ENCODE results near the gene SLC18A3.

SLC18A3 gene

GRCh38 chr10:49594594-49594993 lies 15.5 kb upstream of the SLC18A3 start:
- Histone ChIP-seq H3K9me3 (ENCODE audit: low read length) (no peaks in the 10 kb centered on the region), H3K79me2 (ENCODE audit: insufficient read depth, low read length) (no peaks in the 10 kb centered on the region), H3K4me3 (ENCODE audit: low read depth, low read length, poor library complexity, severe bottlenecking) (no peak overlapping the region), H3K4me2 (ENCODE audit: low read length) (no peak overlapping the region), H3K27ac (ENCODE audit: low read depth, low read length, poor library complexity, severe bottlenecking) (no peak overlapping the region), H3K9me2 (ENCODE audit: low read depth, low read length) (no peaks in the 10 kb centered on the region), H2AFZ (ENCODE audit: low read length) (no peak overlapping the region), H4K20me1 (ENCODE audit: insufficient read depth, low read length) (no peaks in the 10 kb centered on the region), H3F3A (ENCODE audit: insufficient read depth, low read length) (no peaks in the 10 kb centered on the region), H3K9ac (ENCODE audit: low read length) (no peak overlapping the region), H3K4me1 (ENCODE audit: insufficient read depth, low read length, severe bottlenecking) (no peaks in the 10 kb centered on the region), H3K36me3 (ENCODE audit: insufficient read depth, low read length) (no peaks in the 10 kb centered on the region), H3K27me3 (ENCODE audit: insufficient read depth, low read length) (no peaks in the 10 kb centered on the region; the same call in 1 of the 2 replicates)
- TF ChIP-seq CTCF (IDR thresholded peaks at IDR 0.05; ENCODE audit: low read length) (peak; percentile 90), EZH2 (IDR thresholded peaks at IDR 0.05; ENCODE audit: borderline replicate concordance, low read length) (no peak)

- H3K4me2 ChIP-seq (ENCODE audit: low read length): no peak overlapping the region
- no peaks in the 10 kb centered on the region for H3K4me1 ChIP-seq (ENCODE audit: insufficient read depth, low read length, severe bottlenecking)
- no peak overlapping the region for H3K4me3 ChIP-seq (ENCODE audit: low read depth, low read length, poor library complexity, severe bottlenecking)
- H3K9me3 ChIP-seq (ENCODE audit: low read length): no peaks in the 10 kb centered on the region
- H4K20me1 ChIP-seq (ENCODE audit: insufficient read depth, low read length): no peaks in the 10 kb centered on the region
- H3K9ac ChIP-seq (ENCODE audit: low read length): no peak overlapping the region
- H3F3A ChIP-seq (ENCODE audit: insufficient read depth, low read length): no peaks in the 10 kb centered on the region
- no peak overlapping the region for H3K27ac ChIP-seq (ENCODE audit: low read depth, low read length, poor library complexity, severe bottlenecking)
- TF ChIP-seq CTCF (IDR thresholded peaks at IDR 0.05; ENCODE audit: low read length): no peak
- no peak for TF ChIP-seq EZH2 (IDR thresholded peaks at IDR 0.05; ENCODE audit: borderline replicate concordance, low read length)
- no peaks in the 10 kb centered on the region for H3K9me2 ChIP-seq (ENCODE audit: low read depth, low read length)
- no peaks in the 10 kb centered on the region for H3K79me2 ChIP-seq (ENCODE audit: insufficient read depth, low read length)
- H3K27me3 ChIP-seq (ENCODE audit: insufficient read depth, low read length): no peaks in the 10 kb centered on the region; the same call in 1 of the 2 replicates
- no peak overlapping the region for H2AFZ ChIP-seq (ENCODE audit: low read length)
- H3K36me3 ChIP-seq (ENCODE audit: insufficient read depth, low read length): no peaks in the 10 kb centered on the region
Observed at GRCh38 chr10:49595003-49595712, 15.0 kb upstream of the SLC18A3 start.

GRCh38 chr10:49595713-49596492 lies 14.2 kb upstream of the SLC18A3 start:
- Histone ChIP-seq H3K27me3 (ENCODE audit: insufficient read depth, low read length) (no peaks in the 10 kb centered on the region; the same call in 1 of the 2 replicates), H4K20me1 (ENCODE audit: insufficient read depth, low read length) (no peaks in the 10 kb centered on the region), H2AFZ (ENCODE audit: low read length) (no peak overlapping the region), H3K9ac (ENCODE audit: low read length) (no peak overlapping the region), H3K36me3 (ENCODE audit: insufficient read depth, low read length) (no peaks in the 10 kb centered on the region), H3K4me1 (ENCODE audit: insufficient read depth, low read length, severe bottlenecking) (no peaks in the 10 kb centered on the region), H3K4me3 (ENCODE audit: low read depth, low read length, poor library complexity, severe bottlenecking) (no peak overlapping the region), H3K4me2 (ENCODE audit: low read length) (no peak overlapping the region), H3K9me3 (ENCODE audit: low read length) (no peaks in the 10 kb centered on the region), H3K9me2 (ENCODE audit: low read depth, low read length) (no peaks in the 10 kb centered on the region), H3K79me2 (ENCODE audit: insufficient read depth, low read length) (no peaks in the 10 kb centered on the region), H3K27ac (ENCODE audit: low read depth, low read length, poor library complexity, severe bottlenecking) (no peak overlapping the region), H3F3A (ENCODE audit: insufficient read depth, low read length) (no peaks in the 10 kb centered on the region)
- TF ChIP-seq CTCF (IDR thresholded peaks at IDR 0.05; ENCODE audit: low read length): no peak
- no peak for TF ChIP-seq EZH2 (IDR thresholded peaks at IDR 0.05; ENCODE audit: borderline replicate concordance, low read length)
